HL-60/S4 treated with retinoic acid at 250 ng/mL for 4 days and 3 days (cell line): Measurements from ENCODE around the gene NPIPB4.
"Not testable (repeated sequence)": the region's sequence is repeated elsewhere in the genome, so short reads cannot be mapped to it uniquely, and the experiment has no call there.

Source experiments
- in situ Hi-C: fragments of 300-500 bp; cut with MboI; formaldehyde crosslinking; loops from 2 replicates; pipeline ENCODE4 v1.7.0; 2022; ENCODE audit warnings: low sequenced_read_pairs

Gene NPIPB4

GRCh38 chr16:21857656-21858055, at the start of gene NPIPB4:
TSS of gene NPIPB4 (minus strand) at chr16:21857756. CDS start at chr16:21857378, 378 bp downstream.
- in situ Hi-C loops, result not testable (repeated sequence)

GRCh38 chr16:21898998-21899397, 41.4 kb upstream of the NPIPB4 start:
- in situ Hi-C loops, result not testable (repeated sequence)

- in situ Hi-C loops, result not testable (repeated sequence)
Observed at GRCh38 chr16:21881988-21882387, 24.4 kb upstream of the NPIPB4 start.

- in situ Hi-C loops, result not testable (repeated sequence)
Observed at GRCh38 chr16:21837186-21837585, 20.4 kb downstream of the NPIPB4 start.

GRCh38 chr16:21836334-21836733, 21.2 kb downstream of the NPIPB4 start:
- in situ Hi-C loops, result not testable (repeated sequence)

- in situ Hi-C loops, result not testable (repeated sequence)
Observed at GRCh38 chr16:21835747-21836146, 21.8 kb downstream of the NPIPB4 start.

GRCh38 chr16:21834211-21834610, 23.3 kb downstream of the NPIPB4 start:
- in situ Hi-C loops, result not testable (repeated sequence)

- in situ Hi-C loops, result not testable (repeated sequence)
Observed at GRCh38 chr16:21829929-21830328, 27.6 kb downstream of the NPIPB4 start.

GRCh38 chr16:21826067-21826706, 31.4 kb downstream of the NPIPB4 start:
- in situ Hi-C loops, result not testable (repeated sequence)

GRCh38 chr16:21825526-21825925, 32.0 kb downstream of the NPIPB4 start:
- in situ Hi-C loops, result not testable (repeated sequence)

- in situ Hi-C loops, result loop anchor here (25.0 kb wide), 1 partner anchor 139 kb away; the partner anchor contains the start of gene UQCRC2
Observed at GRCh38 chr16:21823258-21823657, 34.3 kb downstream of the NPIPB4 start.

GRCh38 chr16:21820908-21821465, 36.6 kb downstream of the NPIPB4 start:
- in situ Hi-C loops, result loop anchor here (25.0 kb wide), 1 partner anchor 141 kb away; the partner anchor contains the start of gene UQCRC2

- in situ Hi-C loops, result loop anchor here (25.0 kb wide), 1 partner anchor 142 kb away; the partner anchor contains the start of gene UQCRC2
Observed at GRCh38 chr16:21820028-21820907, 37.3 kb downstream of the NPIPB4 start.

GRCh38 chr16:21819617-21820016, 37.9 kb downstream of the NPIPB4 start:
- in situ Hi-C loops, result loop anchor here (25.0 kb wide), 1 partner anchor 143 kb away; the partner anchor contains the start of gene UQCRC2

- in situ Hi-C loops, result loop anchor here (25.0 kb wide), 1 partner anchor 145 kb away; the partner anchor contains the start of gene UQCRC2
Observed at GRCh38 chr16:21817012-21817411, 40.5 kb downstream of the NPIPB4 start.

GRCh38 chr16:21815694-21816093, 41.9 kb downstream of the NPIPB4 start:
- in situ Hi-C loops, result loop anchor here (25.0 kb wide), 1 partner anchor 147 kb away; the partner anchor contains the start of gene UQCRC2

GRCh38 chr16:21802375-21802663, 55.2 kb downstream of the NPIPB4 start:
- in situ Hi-C loops, result loop anchor here (25.0 kb wide), 1 partner anchor 160 kb away; the partner anchor contains the start of gene UQCRC2

GRCh38 chr16:21801538-21802374, 55.8 kb downstream of the NPIPB4 start:
- in situ Hi-C loops, result loop anchor here (25.0 kb wide), 1 partner anchor 161 kb away; the partner anchor contains the start of gene UQCRC2

GRCh38 chr16:21798601-21799000, 59.0 kb downstream of the NPIPB4 start:
- in situ Hi-C loops, result not testable (repeated sequence)

- in situ Hi-C loops, result not testable (repeated sequence)
Observed at GRCh38 chr16:21793310-21793709, 64.2 kb downstream of the NPIPB4 start.
